ENCODE measurements around the gene ARHGAP26.

Gene ARHGAP26

GRCh38 chr5:143151056-143151700 lies 381.0 kb downstream of the ARHGAP26 start:
- Histone ChIP-seq H3K36me3 (ENCODE audit: control insufficient read depth, insufficient read depth, low read length) (no peaks in the 10 kb centered on the region), H3K4me1 (ENCODE audit: control insufficient read depth, insufficient read depth, low read length) (peaks cover 4% of the 10 kb centered on the region), H3K4me3 (ENCODE audit: insufficient read depth, low read depth, low read length) (no peak overlapping the region), H3K27me3 (ENCODE audit: control insufficient read depth, insufficient read depth, low read length, poor library complexity, severe bottlenecking) (no peaks in the 10 kb centered on the region), H3K27ac (ENCODE audit: insufficient read depth, low read depth, low read length, poor library complexity, severe bottlenecking) (no peak overlapping the region), H3K9me3 (ENCODE audit: control insufficient read depth, low read length) (no peaks in the 10 kb centered on the region)
- 88 to 95% methylated on average over 2 to 3 of the region's 3 CpGs for WGBS, 2 experiments

- Histone ChIP-seq H3K4me3 (ENCODE audit: insufficient read depth, low read depth, low read length) (no peak overlapping the region), H3K27ac (ENCODE audit: insufficient read depth, low read depth, low read length, poor library complexity, severe bottlenecking) (no peak overlapping the region), H3K9me3 (ENCODE audit: control insufficient read depth, low read length) (no peaks in the 10 kb centered on the region), H3K27me3 (ENCODE audit: control insufficient read depth, insufficient read depth, low read length, poor library complexity, severe bottlenecking) (no peaks in the 10 kb centered on the region), H3K4me1 (ENCODE audit: control insufficient read depth, insufficient read depth, low read length) (peaks cover 4% of the 10 kb centered on the region), H3K36me3 (ENCODE audit: control insufficient read depth, insufficient read depth, low read length) (no peaks in the 10 kb centered on the region)
- 96 to 100% methylated on average over 2 of the region's 2 CpGs for WGBS, 2 experiments
Measured at GRCh38 chr5:143152445-143152844, 382.3 kb downstream of the ARHGAP26 start.

GRCh38 chr5:143153332-143154119 lies 383.3 kb downstream of the ARHGAP26 start:
- Histone ChIP-seq H3K36me3 (ENCODE audit: control insufficient read depth, insufficient read depth, low read length) (no peaks in the 10 kb centered on the region), H3K4me1 (ENCODE audit: control insufficient read depth, insufficient read depth, low read length) (peaks cover 4% of the 10 kb centered on the region), H3K27me3 (ENCODE audit: control insufficient read depth, insufficient read depth, low read length, poor library complexity, severe bottlenecking) (no peaks in the 10 kb centered on the region), H3K27ac (ENCODE audit: insufficient read depth, low read depth, low read length, poor library complexity, severe bottlenecking) (no peak overlapping the region), H3K4me3 (ENCODE audit: insufficient read depth, low read depth, low read length) (no peak overlapping the region), H3K9me3 (ENCODE audit: control insufficient read depth, low read length) (no peaks in the 10 kb centered on the region)
- WGBS, 2 experiments = 95% methylated on average over 7 of the region's 7 CpGs

- Histone ChIP-seq H3K4me1 (ENCODE audit: control insufficient read depth, insufficient read depth, low read length) (peaks cover 4% of the 10 kb centered on the region), H3K27ac (ENCODE audit: insufficient read depth, low read depth, low read length, poor library complexity, severe bottlenecking) (no peak overlapping the region), H3K9me3 (ENCODE audit: control insufficient read depth, low read length) (no peaks in the 10 kb centered on the region), H3K4me3 (ENCODE audit: insufficient read depth, low read depth, low read length) (no peak overlapping the region), H3K27me3 (ENCODE audit: control insufficient read depth, insufficient read depth, low read length, poor library complexity, severe bottlenecking) (no peaks in the 10 kb centered on the region), H3K36me3 (ENCODE audit: control insufficient read depth, insufficient read depth, low read length) (no peaks in the 10 kb centered on the region)
- 60 to 64% methylated on average over 5 of the region's 5 CpGs for WGBS, 2 experiments
Measured at GRCh38 chr5:143154510-143155370, 384.6 kb downstream of the ARHGAP26 start.

- no peaks in the 10 kb centered on the region for H3K9me3 ChIP-seq (ENCODE audit: control insufficient read depth, low read length)
- no peaks in the 10 kb centered on the region for H3K27me3 ChIP-seq (ENCODE audit: control insufficient read depth, insufficient read depth, low read length, poor library complexity, severe bottlenecking)
- H3K27ac ChIP-seq (ENCODE audit: insufficient read depth, low read depth, low read length, poor library complexity, severe bottlenecking) = no peak overlapping the region
- no peak overlapping the region for H3K4me3 ChIP-seq (ENCODE audit: insufficient read depth, low read depth, low read length)
- H3K4me1 ChIP-seq (ENCODE audit: control insufficient read depth, insufficient read depth, low read length) = peaks cover 4% of the 10 kb centered on the region
- WGBS, 2 experiments = 74 to 81% methylated on average over 3 of the region's 3 CpGs
- no peaks in the 10 kb centered on the region for H3K36me3 ChIP-seq (ENCODE audit: control insufficient read depth, insufficient read depth, low read length)
Measured at GRCh38 chr5:143155455-143155854, 385.3 kb downstream of the ARHGAP26 start.

- Histone ChIP-seq H3K27ac (ENCODE audit: insufficient read depth, low read depth, low read length, poor library complexity, severe bottlenecking) (no peak overlapping the region), H3K36me3 (ENCODE audit: control insufficient read depth, insufficient read depth, low read length) (no peaks in the 10 kb centered on the region), H3K9me3 (ENCODE audit: control insufficient read depth, low read length) (no peaks in the 10 kb centered on the region), H3K27me3 (ENCODE audit: control insufficient read depth, insufficient read depth, low read length, poor library complexity, severe bottlenecking) (no peaks in the 10 kb centered on the region), H3K4me1 (ENCODE audit: control insufficient read depth, insufficient read depth, low read length) (peaks cover 4% of the 10 kb centered on the region), H3K4me3 (ENCODE audit: insufficient read depth, low read depth, low read length) (no peak overlapping the region)
- WGBS, 2 experiments = 94 to 100% methylated on average over 1 of the region's 1 CpG
Measured at GRCh38 chr5:143156086-143156485, 385.9 kb downstream of the ARHGAP26 start.

- no peak overlapping the region for H3K27ac ChIP-seq (ENCODE audit: insufficient read depth, low read depth, low read length, poor library complexity, severe bottlenecking)
- WGBS, 2 experiments = 93 to 98% methylated on average over 4 of the region's 4 CpGs
- H3K4me3 ChIP-seq (ENCODE audit: insufficient read depth, low read depth, low read length) = no peak overlapping the region
Measured at GRCh38 chr5:143156572-143156971, 386.4 kb downstream of the ARHGAP26 start.

GRCh38 chr5:143159031-143159430 lies 388.9 kb downstream of the ARHGAP26 start:
- Histone ChIP-seq H3K36me3 (ENCODE audit: control insufficient read depth, insufficient read depth, low read length) (no peaks in the 10 kb centered on the region), H3K27ac (ENCODE audit: insufficient read depth, low read depth, low read length, poor library complexity, severe bottlenecking) (no peak overlapping the region)
- 77 to 78% methylated on average over 3 of the region's 3 CpGs for WGBS, 2 experiments

More at GRCh38 chr5:143156572-143156971, 386.4 kb downstream of the ARHGAP26 start:
- Histone ChIP-seq H3K36me3 (ENCODE audit: control insufficient read depth, insufficient read depth, low read length) (no peaks in the 10 kb centered on the region), H3K4me1 (ENCODE audit: control insufficient read depth, insufficient read depth, low read length) (peaks cover 4% of the 10 kb centered on the region), H3K9me3 (ENCODE audit: control insufficient read depth, low read length) (no peaks in the 10 kb centered on the region), H3K27me3 (ENCODE audit: control insufficient read depth, insufficient read depth, low read length, poor library complexity, severe bottlenecking) (no peaks in the 10 kb centered on the region)

GRCh38 chr5:143161885-143162540 lies 391.8 kb downstream of the ARHGAP26 start:
- H3K9me3 ChIP-seq (ENCODE audit: control insufficient read depth, low read length) = no peaks in the 10 kb centered on the region

More at GRCh38 chr5:143159031-143159430, 388.9 kb downstream of the ARHGAP26 start:
- no peak overlapping the region for H3K4me3 ChIP-seq (ENCODE audit: insufficient read depth, low read depth, low read length)
- no peaks in the 10 kb centered on the region for H3K9me3 ChIP-seq (ENCODE audit: control insufficient read depth, low read length)
- peaks cover 4% of the 10 kb centered on the region for H3K4me1 ChIP-seq (ENCODE audit: control insufficient read depth, insufficient read depth, low read length)
- H3K27me3 ChIP-seq (ENCODE audit: control insufficient read depth, insufficient read depth, low read length, poor library complexity, severe bottlenecking) = no peaks in the 10 kb centered on the region

More at GRCh38 chr5:143161885-143162540, 391.8 kb downstream of the ARHGAP26 start:
- H3K36me3 ChIP-seq (ENCODE audit: control insufficient read depth, insufficient read depth, low read length) = no peaks in the 10 kb centered on the region
- WGBS, 2 experiments = 81 to 93% methylated on average over 3 to 5 of the region's 5 CpGs
- no peaks in the 10 kb centered on the region for H3K4me1 ChIP-seq (ENCODE audit: control insufficient read depth, insufficient read depth, low read length)
- no peaks in the 10 kb centered on the region for H3K27me3 ChIP-seq (ENCODE audit: control insufficient read depth, insufficient read depth, low read length, poor library complexity, severe bottlenecking)
- no peak overlapping the region for H3K27ac ChIP-seq (ENCODE audit: insufficient read depth, low read depth, low read length, poor library complexity, severe bottlenecking)
- H3K4me3 ChIP-seq (ENCODE audit: insufficient read depth, low read depth, low read length) = no peak overlapping the region
